Measurements from ENCODE around the gene PCP2. TPM values are rescaled to one million over a fixed set of nuclear protein-coding genes. Genes with fewer than 3 reads are reported as not detected.

PCP2 gene
- total RNA-seq, 1 experiment from 2014 or later = not detected

DNA sequence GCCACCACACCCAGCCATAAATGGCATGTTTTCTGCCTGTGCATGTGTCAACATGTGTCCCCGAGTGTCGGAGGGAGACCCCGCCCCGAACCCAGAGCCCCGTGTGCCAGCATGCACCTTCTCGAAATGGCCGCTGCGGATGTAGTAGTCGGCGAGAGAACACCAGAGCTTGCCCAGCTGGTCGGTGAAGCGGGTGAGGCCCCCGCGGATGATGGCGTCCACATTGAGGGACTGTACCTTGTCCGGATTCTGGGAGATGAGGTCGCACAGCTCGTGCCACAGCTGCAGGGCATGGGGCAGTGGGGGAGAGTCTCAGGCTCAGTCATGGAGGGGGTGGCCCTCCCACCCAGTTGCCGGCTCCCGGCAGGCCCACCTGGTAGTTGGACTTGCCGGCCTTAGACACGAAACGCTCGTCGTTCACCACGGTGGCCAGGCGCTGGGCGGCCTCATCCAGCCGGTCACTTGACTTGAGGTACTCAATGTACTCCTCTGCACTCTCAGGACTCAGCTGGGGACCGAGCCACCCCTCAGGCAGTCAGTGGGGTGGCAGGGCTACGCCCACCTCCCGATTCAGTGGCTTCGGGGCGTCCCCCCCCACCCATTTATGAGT is 7.7 kb downstream of the PCP2 start:
- Histone ChIP-seq H3F3A (ENCODE audit: low read length, unreplicated experiment) (no peaks in the 10 kb centered on the region), H3K4me2 (ENCODE audit: low read length) (no peak overlapping the region)

DNA sequence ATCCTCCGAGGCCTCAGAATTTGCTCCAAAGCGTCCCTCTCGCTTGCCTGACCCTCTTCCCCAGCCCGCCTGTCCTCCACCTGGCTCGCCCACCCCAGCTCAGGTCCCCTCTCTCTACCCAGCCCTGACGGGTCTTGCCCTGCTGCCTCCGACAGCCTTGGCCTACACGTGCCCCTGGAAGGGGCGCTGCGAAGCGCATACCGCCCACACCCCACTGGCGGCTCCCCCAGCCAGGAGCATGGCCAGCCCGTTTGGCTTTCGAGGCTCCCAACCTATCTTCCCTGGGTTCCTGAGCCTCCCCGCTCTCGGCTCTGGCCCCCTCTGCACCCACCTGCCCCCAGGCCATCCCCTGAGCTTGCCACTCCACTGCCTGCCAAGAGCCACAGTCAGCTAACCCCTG is 8.7 kb downstream of the PCP2 start:
- TF ChIP-seq EZH2 (IDR thresholded peaks at IDR 0.05; ENCODE audit: low read length, unreplicated experiment) (no peak), EZH2phosphoT487 (IDR thresholded peaks at IDR 0.05; ENCODE audit: borderline replicate concordance, low read length) (no peak)
- TF ChIP-seq, protein P1, sequence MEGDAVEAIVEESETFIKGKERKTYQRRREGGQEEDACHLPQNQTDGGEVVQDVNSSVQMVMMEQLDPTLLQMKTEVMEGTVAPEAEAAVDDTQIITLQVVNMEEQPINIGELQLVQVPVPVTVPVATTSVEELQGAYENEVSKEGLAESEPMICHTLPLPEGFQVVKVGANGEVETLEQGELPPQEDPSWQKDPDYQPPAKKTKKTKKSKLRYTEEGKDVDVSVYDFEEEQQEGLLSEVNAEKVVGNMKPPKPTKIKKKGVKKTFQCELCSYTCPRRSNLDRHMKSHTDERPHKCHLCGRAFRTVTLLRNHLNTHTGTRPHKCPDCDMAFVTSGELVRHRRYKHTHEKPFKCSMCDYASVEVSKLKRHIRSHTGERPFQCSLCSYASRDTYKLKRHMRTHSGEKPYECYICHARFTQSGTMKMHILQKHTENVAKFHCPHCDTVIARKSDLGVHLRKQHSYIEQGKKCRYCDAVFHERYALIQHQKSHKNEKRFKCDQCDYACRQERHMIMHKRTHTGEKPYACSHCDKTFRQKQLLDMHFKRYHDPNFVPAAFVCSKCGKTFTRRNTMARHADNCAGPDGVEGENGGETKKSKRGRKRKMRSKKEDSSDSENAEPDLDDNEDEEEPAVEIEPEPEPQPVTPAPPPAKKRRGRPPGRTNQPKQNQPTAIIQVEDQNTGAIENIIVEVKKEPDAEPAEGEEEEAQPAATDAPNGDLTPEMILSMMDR (conservative IDR thresholded peaks at IDR 0.05; ENCODE audit: low read depth, low read length) = no peak
- Histone ChIP-seq H3K27ac (ENCODE audit: low read length) (no peak overlapping the region), H3K27me3 (ENCODE audit: low read length) (no peaks in the 10 kb centered on the region), H3K9me3 (ENCODE audit: low read length) (no peaks in the 10 kb centered on the region), H3K4me3 (ENCODE audit: low read length) (no peak overlapping the region), H3K9me2 (replicated peaks; ENCODE audit: low read length) (no peaks in the 10 kb centered on the region), H3K4me1 (ENCODE audit: insufficient read depth, low read length) (peaks cover 12% of the 10 kb centered on the region), H3K4me2 (ENCODE audit: low read length) (no peak overlapping the region), H3K36me3 (ENCODE audit: low read depth, low read length) (peaks cover 41% of the 10 kb centered on the region; the same call in 1 of the 2 replicates), H2AFZ (ENCODE audit: low read length) (no peak overlapping the region), H3K9ac (ENCODE audit: low read length) (no peak overlapping the region), H3K79me2 (ENCODE audit: low read length) (peaks cover 36% of the 10 kb centered on the region), H3F3A (ENCODE audit: low read length, unreplicated experiment) (no peaks in the 10 kb centered on the region), H4K20me1 (ENCODE audit: low read length) (no peaks in the 10 kb centered on the region)
- intact Hi-C loops (cut with micrococcal nuclease) = no loop called here
- ChIA-PET POLR2A (ENCODE audit: unreplicated experiment) (no interaction called here), CTCF (interaction anchor here (0.9 kb wide), 1 partner anchor 56 kb away, joined by 4 read pairs; no protein-coding TSS in a partner anchor)
- no peak for ATAC-seq
- BruUV-seq (replicated peaks) = no TSS peak
- DNase-seq = no peak

More for the DNA sequence above, 7.7 kb downstream of the PCP2 start:
- Histone ChIP-seq H3K36me3 (ENCODE audit: low read depth, low read length) (peaks cover 30% of the 10 kb centered on the region; the same call in 1 of the 2 replicates), H3K27ac (ENCODE audit: low read length) (no peak overlapping the region), H3K27me3 (ENCODE audit: low read length) (no peaks in the 10 kb centered on the region), H3K4me1 (ENCODE audit: insufficient read depth, low read length) (peaks cover 15% of the 10 kb centered on the region), H3K79me2 (ENCODE audit: low read length) (peaks cover 47% of the 10 kb centered on the region), H3K4me3 (ENCODE audit: low read length) (no peak overlapping the region), H2AFZ (ENCODE audit: low read length) (no peak overlapping the region), H4K20me1 (ENCODE audit: low read length) (no peaks in the 10 kb centered on the region), H3K9ac (ENCODE audit: low read length) (no peak overlapping the region), H3K9me2 (replicated peaks; ENCODE audit: low read length) (no peaks in the 10 kb centered on the region), H3K9me3 (ENCODE audit: low read length) (no peaks in the 10 kb centered on the region)
- intact Hi-C loops (cut with micrococcal nuclease) = no loop called here
- CTCF ChIA-PET = interaction anchor here (0.9 kb wide), 1 partner anchor 57 kb away, joined by 4 read pairs; no protein-coding TSS in a partner anchor
- POLR2A ChIA-PET (ENCODE audit: unreplicated experiment) = no interaction called here
- ATAC-seq (no peak), DNase-seq (no peak)
- TF ChIP-seq EZH2phosphoT487 (IDR thresholded peaks at IDR 0.05; ENCODE audit: borderline replicate concordance, low read length) (no peak), EZH2 (IDR thresholded peaks at IDR 0.05; ENCODE audit: low read length, unreplicated experiment) (no peak)
- TF ChIP-seq, protein P1 (conservative IDR thresholded peaks at IDR 0.05; ENCODE audit: low read depth, low read length) = no peak
- BruUV-seq (replicated peaks) = no TSS peak
